ENCODE measurements around the gene TSPO. TPM values are rescaled to one million over a fixed set of nuclear protein-coding genes. Genes with fewer than 3 reads are reported as not detected.

Gene TSPO
- total and polyA plus RNA-seq, 2 of the 8 experiments (the other 6 are each of a cell fraction or from before 2014, with no cell fraction given), result 19.9 to 51.5 TPM

DNA sequence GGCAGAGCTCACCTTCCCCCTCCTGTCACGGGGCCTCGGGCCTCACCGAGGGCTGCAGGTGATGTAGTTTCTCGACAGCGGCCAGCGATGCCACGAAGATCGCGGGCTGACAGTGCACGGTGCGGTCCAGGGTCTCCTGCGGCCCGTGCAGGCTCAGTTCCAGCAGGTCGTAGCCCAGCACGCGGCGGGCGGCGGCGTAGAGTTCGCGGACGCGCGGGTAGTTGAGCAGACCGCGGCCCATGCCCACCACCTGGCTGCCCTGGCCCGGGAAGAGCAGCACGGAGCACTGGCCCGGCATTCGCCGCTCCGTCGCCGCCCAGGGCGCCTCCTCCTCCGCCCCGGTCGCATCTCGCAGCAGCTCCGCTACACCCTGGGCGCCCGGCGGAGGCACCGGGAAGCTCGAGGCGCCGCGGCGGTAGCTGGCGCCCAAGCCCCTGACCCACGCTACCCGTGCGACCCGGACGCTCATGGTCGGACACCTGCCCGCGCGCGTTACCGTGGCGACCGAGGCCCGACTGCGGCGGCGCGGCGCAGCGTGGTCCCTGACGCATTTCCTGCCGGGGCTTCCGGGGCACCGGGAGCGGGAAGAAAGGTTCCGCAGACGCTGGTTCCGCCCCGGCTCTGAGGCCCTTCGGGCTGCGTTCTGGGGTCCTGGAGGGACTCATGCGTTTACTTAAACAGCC, 8.3 kb upstream of the TSPO start, which contains the start of gene MCAT (continued):
- TF ChIP-seq, protein P1, sequence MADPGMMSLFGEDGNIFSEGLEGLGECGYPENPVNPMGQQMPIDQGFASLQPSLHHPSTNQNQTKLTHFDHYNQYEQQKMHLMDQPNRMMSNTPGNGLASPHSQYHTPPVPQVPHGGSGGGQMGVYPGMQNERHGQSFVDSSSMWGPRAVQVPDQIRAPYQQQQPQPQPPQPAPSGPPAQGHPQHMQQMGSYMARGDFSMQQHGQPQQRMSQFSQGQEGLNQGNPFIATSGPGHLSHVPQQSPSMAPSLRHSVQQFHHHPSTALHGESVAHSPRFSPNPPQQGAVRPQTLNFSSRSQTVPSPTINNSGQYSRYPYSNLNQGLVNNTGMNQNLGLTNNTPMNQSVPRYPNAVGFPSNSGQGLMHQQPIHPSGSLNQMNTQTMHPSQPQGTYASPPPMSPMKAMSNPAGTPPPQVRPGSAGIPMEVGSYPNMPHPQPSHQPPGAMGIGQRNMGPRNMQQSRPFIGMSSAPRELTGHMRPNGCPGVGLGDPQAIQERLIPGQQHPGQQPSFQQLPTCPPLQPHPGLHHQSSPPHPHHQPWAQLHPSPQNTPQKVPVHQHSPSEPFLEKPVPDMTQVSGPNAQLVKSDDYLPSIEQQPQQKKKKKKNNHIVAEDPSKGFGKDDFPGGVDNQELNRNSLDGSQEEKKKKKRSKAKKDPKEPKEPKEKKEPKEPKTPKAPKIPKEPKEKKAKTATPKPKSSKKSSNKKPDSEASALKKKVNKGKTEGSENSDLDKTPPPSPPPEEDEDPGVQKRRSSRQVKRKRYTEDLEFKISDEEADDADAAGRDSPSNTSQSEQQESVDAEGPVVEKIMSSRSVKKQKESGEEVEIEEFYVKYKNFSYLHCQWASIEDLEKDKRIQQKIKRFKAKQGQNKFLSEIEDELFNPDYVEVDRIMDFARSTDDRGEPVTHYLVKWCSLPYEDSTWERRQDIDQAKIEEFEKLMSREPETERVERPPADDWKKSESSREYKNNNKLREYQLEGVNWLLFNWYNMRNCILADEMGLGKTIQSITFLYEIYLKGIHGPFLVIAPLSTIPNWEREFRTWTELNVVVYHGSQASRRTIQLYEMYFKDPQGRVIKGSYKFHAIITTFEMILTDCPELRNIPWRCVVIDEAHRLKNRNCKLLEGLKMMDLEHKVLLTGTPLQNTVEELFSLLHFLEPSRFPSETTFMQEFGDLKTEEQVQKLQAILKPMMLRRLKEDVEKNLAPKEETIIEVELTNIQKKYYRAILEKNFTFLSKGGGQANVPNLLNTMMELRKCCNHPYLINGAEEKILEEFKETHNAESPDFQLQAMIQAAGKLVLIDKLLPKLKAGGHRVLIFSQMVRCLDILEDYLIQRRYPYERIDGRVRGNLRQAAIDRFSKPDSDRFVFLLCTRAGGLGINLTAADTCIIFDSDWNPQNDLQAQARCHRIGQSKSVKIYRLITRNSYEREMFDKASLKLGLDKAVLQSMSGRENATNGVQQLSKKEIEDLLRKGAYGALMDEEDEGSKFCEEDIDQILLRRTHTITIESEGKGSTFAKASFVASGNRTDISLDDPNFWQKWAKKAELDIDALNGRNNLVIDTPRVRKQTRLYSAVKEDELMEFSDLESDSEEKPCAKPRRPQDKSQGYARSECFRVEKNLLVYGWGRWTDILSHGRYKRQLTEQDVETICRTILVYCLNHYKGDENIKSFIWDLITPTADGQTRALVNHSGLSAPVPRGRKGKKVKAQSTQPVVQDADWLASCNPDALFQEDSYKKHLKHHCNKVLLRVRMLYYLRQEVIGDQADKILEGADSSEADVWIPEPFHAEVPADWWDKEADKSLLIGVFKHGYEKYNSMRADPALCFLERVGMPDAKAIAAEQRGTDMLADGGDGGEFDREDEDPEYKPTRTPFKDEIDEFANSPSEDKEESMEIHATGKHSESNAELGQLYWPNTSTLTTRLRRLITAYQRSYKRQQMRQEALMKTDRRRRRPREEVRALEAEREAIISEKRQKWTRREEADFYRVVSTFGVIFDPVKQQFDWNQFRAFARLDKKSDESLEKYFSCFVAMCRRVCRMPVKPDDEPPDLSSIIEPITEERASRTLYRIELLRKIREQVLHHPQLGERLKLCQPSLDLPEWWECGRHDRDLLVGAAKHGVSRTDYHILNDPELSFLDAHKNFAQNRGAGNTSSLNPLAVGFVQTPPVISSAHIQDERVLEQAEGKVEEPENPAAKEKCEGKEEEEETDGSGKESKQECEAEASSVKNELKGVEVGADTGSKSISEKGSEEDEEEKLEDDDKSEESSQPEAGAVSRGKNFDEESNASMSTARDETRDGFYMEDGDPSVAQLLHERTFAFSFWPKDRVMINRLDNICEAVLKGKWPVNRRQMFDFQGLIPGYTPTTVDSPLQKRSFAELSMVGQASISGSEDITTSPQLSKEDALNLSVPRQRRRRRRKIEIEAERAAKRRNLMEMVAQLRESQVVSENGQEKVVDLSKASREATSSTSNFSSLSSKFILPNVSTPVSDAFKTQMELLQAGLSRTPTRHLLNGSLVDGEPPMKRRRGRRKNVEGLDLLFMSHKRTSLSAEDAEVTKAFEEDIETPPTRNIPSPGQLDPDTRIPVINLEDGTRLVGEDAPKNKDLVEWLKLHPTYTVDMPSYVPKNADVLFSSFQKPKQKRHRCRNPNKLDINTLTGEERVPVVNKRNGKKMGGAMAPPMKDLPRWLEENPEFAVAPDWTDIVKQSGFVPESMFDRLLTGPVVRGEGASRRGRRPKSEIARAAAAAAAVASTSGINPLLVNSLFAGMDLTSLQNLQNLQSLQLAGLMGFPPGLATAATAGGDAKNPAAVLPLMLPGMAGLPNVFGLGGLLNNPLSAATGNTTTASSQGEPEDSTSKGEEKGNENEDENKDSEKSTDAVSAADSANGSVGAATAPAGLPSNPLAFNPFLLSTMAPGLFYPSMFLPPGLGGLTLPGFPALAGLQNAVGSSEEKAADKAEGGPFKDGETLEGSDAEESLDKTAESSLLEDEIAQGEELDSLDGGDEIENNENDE (IDR thresholded peaks at IDR 0.05; ENCODE audit: insufficient replicate concordance, low read length), result no peak
- TF ChIP-seq, protein P2, sequence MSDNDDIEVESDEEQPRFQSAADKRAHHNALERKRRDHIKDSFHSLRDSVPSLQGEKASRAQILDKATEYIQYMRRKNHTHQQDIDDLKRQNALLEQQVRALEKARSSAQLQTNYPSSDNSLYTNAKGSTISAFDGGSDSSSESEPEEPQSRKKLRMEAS (IDR thresholded peaks at IDR 0.05), result peak; percentile 82
- no peak for TF ChIP-seq KDM1A (IDR thresholded peaks at IDR 0.05; ENCODE audit: borderline replicate concordance, low read length)
- TF ChIP-seq CBX8 (IDR thresholded peaks at IDR 0.05; ENCODE audit: borderline replicate concordance, low read depth, low read length), result no peak
- TF ChIP-seq MAFK (IDR thresholded peaks at IDR 0.05; ENCODE audit: low read depth, low read length), result no peak
- no peak for TF ChIP-seq CHD2 (IDR thresholded peaks at IDR 0.05; ENCODE audit: low read length)
- peak; percentile 68 for TF ChIP-seq ASH2L (IDR thresholded peaks at IDR 0.05; ENCODE audit: low read length)
- TF ChIP-seq SUZ12 (IDR thresholded peaks at IDR 0.05; ENCODE audit: low read length), result no peak
- TF ChIP-seq, protein P3, sequence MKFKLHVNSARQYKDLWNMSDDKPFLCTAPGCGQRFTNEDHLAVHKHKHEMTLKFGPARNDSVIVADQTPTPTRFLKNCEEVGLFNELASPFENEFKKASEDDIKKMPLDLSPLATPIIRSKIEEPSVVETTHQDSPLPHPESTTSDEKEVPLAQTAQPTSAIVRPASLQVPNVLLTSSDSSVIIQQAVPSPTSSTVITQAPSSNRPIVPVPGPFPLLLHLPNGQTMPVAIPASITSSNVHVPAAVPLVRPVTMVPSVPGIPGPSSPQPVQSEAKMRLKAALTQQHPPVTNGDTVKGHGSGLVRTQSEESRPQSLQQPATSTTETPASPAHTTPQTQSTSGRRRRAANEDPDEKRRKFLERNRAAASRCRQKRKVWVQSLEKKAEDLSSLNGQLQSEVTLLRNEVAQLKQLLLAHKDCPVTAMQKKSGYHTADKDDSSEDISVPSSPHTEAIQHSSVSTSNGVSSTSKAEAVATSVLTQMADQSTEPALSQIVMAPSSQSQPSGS (IDR thresholded peaks at IDR 0.05; ENCODE audit: low read length), result no peak

Data from H1 (cell line).